MM.1S (cell line): Measurements from ENCODE around the gene ERCC6L2.

Source experiments
- CTCF ChIP-seq: fragments of 300-600 bp; sonication (generic); IDR thresholded peaks from 2 replicates; pipeline ENCODE4 v1.5.1; 2016; ENCODE audit warnings: antibody characterized with exemption, low read length, mixed read lengths
- EZH2phosphoT487 ChIP-seq: fragments of 300-600 bp; sonication (generic); IDR thresholded peaks from 2 replicates; pipeline ENCODE4 v1.6.1; 2018; ENCODE audit warnings: antibody characterized with exemption, low read length

- TF ChIP-seq EZH2phosphoT487 (no peak), CTCF (no peak)
Observed at GRCh38 chr9:96009223-96009602, 133.7 kb downstream of the ERCC6L2 start.
